T-cell (primary cell): ENCODE data around the gene NEK9. TPM values are rescaled to one million over a fixed set of nuclear protein-coding genes. Genes with fewer than 3 reads are reported as not detected.
A peak's percentile ranks its signal among the peaks of the same experiment; 100 is the strongest.

ENCODE experiments used
- ATAC-seq, 4 experiments: fragments of 200-7000 bp in 3 of 4; fragments of 150-1000 bp in 1 of 4; cut with Tn5 transposase; replicated peaks in 1 of 4; 1 replicate in 3 of 4; 2 replicates in 1 of 4; pipeline ENCODE4 v1.10.0; 2021; ENCODE audit warnings: moderate library complexity in 3 of 4, mild to moderate bottlenecking in 2 of 4, moderate number of reproducible peaks in 1 of 4
- CTCF ChIA-PET, 2 donors: fragments of 300-600 bp; sonication (Branson Sonifier 250); formaldehyde crosslinking; loops; one replicate each; lab custom pipeline; 2022; ENCODE audit warnings: antibody characterized with exemption in 2 of 2; lab: Charles Lee
- POLR2A ChIA-PET, 2 donors: fragments of 300-600 bp; sonication (Branson Sonifier 250); formaldehyde crosslinking; loops; one replicate each; lab custom pipeline; 2022; ENCODE audit warnings: antibody characterized with exemption in 2 of 2; lab: Charles Lee
- DNase-seq, 35 experiments: peaks; one replicate each; pipeline versions ENCODE4 v3.0.0 to v3.0.0-alpha.2; 2013 to 2023
- H3K27ac ChIP-seq: one replicate; pipeline ENCODE4 v1.5.1; 2013; ENCODE audit warnings: low read length
- H3K27me3 ChIP-seq, 2 experiments: replicated peaks in 1 of 2; 1 replicate in 1 of 2; 2 replicates in 1 of 2; pipeline versions ENCODE4 v1.6.1 to v1.7.0; 2013; ENCODE audit warnings: low read length in 1 of 2, mixed read lengths in 1 of 2; ENCODE audit not compliant: control insufficient read depth in 2 of 2, insufficient read depth in 2 of 2; ENCODE audit errors: extremely low read depth in 1 of 2
- H3K36me3 ChIP-seq, 2 donors: 1 replicate in 1 of 2; 2 replicates in 1 of 2; pipeline versions ENCODE4 v1.6.1 to v1.7.0; 2013; ENCODE audit warnings: low read length in 1 of 2; ENCODE audit not compliant: control insufficient read depth in 2 of 2, insufficient read depth in 1 of 2; ENCODE audit errors: extremely low read depth in 1 of 2
- H3K4me1 ChIP-seq, 2 experiments: 1 replicate in 1 of 2; 2 replicates in 1 of 2; pipeline versions ENCODE4 v1.6.1 to v1.7.0; 2013; ENCODE audit warnings: low read length in 2 of 2, mixed read lengths in 1 of 2; ENCODE audit not compliant: insufficient read depth in 2 of 2, control insufficient read depth in 1 of 2; ENCODE audit errors: extremely low read depth in 1 of 2
- H3K4me3 ChIP-seq, 2 donors: 1 replicate in 1 of 2; 2 replicates in 1 of 2; pipeline versions ENCODE4 v1.5.1 to v1.7.0; 2013; ENCODE audit warnings: mild to moderate bottlenecking in 2 of 2, low read length in 1 of 2, moderate library complexity in 1 of 2; ENCODE audit not compliant: control insufficient read depth in 1 of 2; ENCODE audit errors: extremely low read depth in 1 of 2
- H3K9me3 ChIP-seq: 2 replicates; pipeline ENCODE4 v1.7.0; 2013
- H3K27ac Mint-ChIP-seq, 2 donors: one replicate each; pipeline ENCODE4 v1.8.0; 2020 to 2021; ENCODE audit warnings: mild to moderate bottlenecking in 2 of 2, mixed read lengths in 2 of 2
- H3K27me3 Mint-ChIP-seq, 2 donors: one replicate each; pipeline ENCODE4 v1.8.0; 2021 to 2022; ENCODE audit warnings: mixed read lengths in 2 of 2
- H3K36me3 Mint-ChIP-seq: one replicate; pipeline ENCODE4 v1.8.0; 2021; ENCODE audit warnings: mixed read lengths
- H3K4me1 Mint-ChIP-seq, 3 donors: one replicate each; pipeline ENCODE4 v1.8.0; 2020 to 2022; ENCODE audit warnings: mixed read lengths in 3 of 3, mild to moderate bottlenecking in 1 of 3
- H3K4me3 Mint-ChIP-seq, 3 donors: one replicate each; pipeline ENCODE4 v1.8.0; 2020 to 2022; ENCODE audit warnings: mild to moderate bottlenecking in 3 of 3, mixed read lengths in 3 of 3, moderate library complexity in 3 of 3
- H3K9me3 Mint-ChIP-seq, 3 donors: one replicate each; pipeline ENCODE4 v1.8.0; 2020 to 2022; ENCODE audit warnings: mixed read lengths in 3 of 3
- WGBS: methylation state at CpG from one replicate; pipeline ENCODE4 v1.1.5; 2013; ENCODE audit warnings: missing lambda C conversion rate; ENCODE audit not compliant: insufficient coverage; 5-methylcytosine and 5-hydroxymethylcytosine counted together
- total RNA-seq, 35 experiments: library from RNA in 6 of 35; stranded (reverse) in 6 of 35; fragments of 120-200 nt in 1 of 35; gene quantifications; one replicate each; pipeline versions ENCODE4 v1.2.1 to v1.2.4 and lab custom pipeline; 2013 to 2026

The NEK9 gene
- total RNA-seq, 5 donors from 2014 or later (not counting 1 experiment from before 2014, with no cell fraction given): 78.9 to 121 (median 117) TPM

- POLR2A ChIA-PET: interaction anchor here (0.6 to 1.4 kb wide), 4 partner anchors 13 to 1554 kb away, joined by 3 to 6 read pairs (median 3); no protein-coding TSS in a partner anchor
- no peak for ATAC-seq
- WGBS: 100% methylated on average over 1 of the region's 3 CpGs
Measured at GRCh38 chr14:75049731-75050201, 77.1 kb downstream of the NEK9 start.

GRCh38 chr14:75049136-75049535 is 77.7 kb downstream of the NEK9 start:
- no peak for ATAC-seq
- H3K4me3 ChIP-seq: no peak overlapping the region
- H3K27me3 Mint-ChIP-seq: no peaks in the 10 kb centered on the region

More at GRCh38 chr14:75049731-75050201, 77.1 kb downstream of the NEK9 start:
- no peaks in the 10 kb centered on the region for H3K36me3 ChIP-seq
- H3K27me3 Mint-ChIP-seq: no peaks in the 10 kb centered on the region
- DNase-seq: no peak
- H3K9me3 ChIP-seq: peaks cover 2% of the 10 kb centered on the region
- peaks cover 56 to 63% (median 59%) of the 10 kb centered on the region in 3 donors for H3K4me1 Mint-ChIP-seq
- H3K27ac Mint-ChIP-seq: peak overlapping the region in 1 of 2 donors; percentile 14
- no peak overlapping the region for H3K27ac ChIP-seq
- H3K36me3 Mint-ChIP-seq: peaks cover 18% of the 10 kb centered on the region
- no peaks in the 10 kb centered on the region for H3K9me3 Mint-ChIP-seq
- peak overlapping the region; percentile 92 to 93 (median 92) for H3K4me3 Mint-ChIP-seq
- CTCF ChIA-PET: no interaction called here
- no peaks in the 10 kb centered on the region for H3K27me3 ChIP-seq
- H3K4me1 ChIP-seq: peaks cover 2 to 17% of the 10 kb centered on the region in 2 experiments
- H3K4me3 ChIP-seq: no peak overlapping the region

GRCh38 chr14:75048101-75048500 is 78.7 kb downstream of the NEK9 start:
- no peak overlapping the region for H3K27ac Mint-ChIP-seq
- no peak overlapping the region for H3K4me3 Mint-ChIP-seq
- H3K36me3 Mint-ChIP-seq: peaks cover 23% of the 10 kb centered on the region
- H3K27ac ChIP-seq: no peak overlapping the region
- no peak overlapping the region for H3K4me3 ChIP-seq
- ATAC-seq: no peak
- peaks cover 2 to 17% of the 10 kb centered on the region in 2 experiments for H3K4me1 ChIP-seq
- no peak for DNase-seq
- no peaks in the 10 kb centered on the region for H3K9me3 Mint-ChIP-seq
- H3K27me3 Mint-ChIP-seq: no peaks in the 10 kb centered on the region
- CTCF ChIA-PET: no interaction called here
- POLR2A ChIA-PET: interaction anchor here (0.6 to 1.1 kb wide), 3 partner anchors 16 to 79 kb away, joined by 3 to 6 read pairs (median 3); partner anchors contain the start of gene ACYP1 (in 2 of the 2)
- H3K36me3 ChIP-seq: peaks cover 0 to 3% of the 10 kb centered on the region in 2 donors
- WGBS: 83% methylated on average over 1 of the region's 2 CpGs
- H3K27me3 ChIP-seq: no peaks in the 10 kb centered on the region
- H3K9me3 ChIP-seq: peaks cover 2% of the 10 kb centered on the region
- peaks cover 64 to 70% (median 68%) of the 10 kb centered on the region in 3 donors for H3K4me1 Mint-ChIP-seq

More at GRCh38 chr14:75049136-75049535, 77.7 kb downstream of the NEK9 start:
- DNase-seq: no peak
- Mint-ChIP-seq H3K9me3 (no peaks in the 10 kb centered on the region), H3K4me3 (no peak overlapping the region), H3K4me1 (peaks cover 62 to 70% (median 65%) of the 10 kb centered on the region in 3 donors), H3K36me3 (peaks cover 18% of the 10 kb centered on the region), H3K27ac (no peak overlapping the region)
- H3K4me1 ChIP-seq: peaks cover 2 to 17% of the 10 kb centered on the region in 2 experiments
- H3K27me3 ChIP-seq: no peaks in the 10 kb centered on the region
- ChIA-PET POLR2A (interaction anchor here (0.6 to 1.4 kb wide), 3 partner anchors 13 to 15 kb away, joined by 3 to 6 read pairs (median 6); partner anchors contain the start of gene ACYP1 (in 1 of the 2)), CTCF (interaction anchor here (0.5 to 0.6 kb wide), 2 partner anchors 13 to 246 kb away, joined by 3 to 9 read pairs; no protein-coding TSS in a partner anchor)
- H3K9me3 ChIP-seq: peaks cover 2% of the 10 kb centered on the region
- 97% methylated on average over 4 of the region's 5 CpGs for WGBS
- H3K27ac ChIP-seq: no peak overlapping the region
- H3K36me3 ChIP-seq: no peaks in the 10 kb centered on the region

GRCh38 chr14:75047506-75047905 is 79.3 kb downstream of the NEK9 start:
- Histone ChIP-seq H3K4me1 (peaks cover 2 to 17% of the 10 kb centered on the region in 2 experiments), H3K27me3 (no peaks in the 10 kb centered on the region), H3K27ac (no peak overlapping the region), H3K4me3 (no peak overlapping the region), H3K36me3 (peaks cover 0 to 6% of the 10 kb centered on the region in 2 donors), H3K9me3 (peaks cover 2% of the 10 kb centered on the region)
- peaks cover 64 to 70% (median 68%) of the 10 kb centered on the region in 3 donors for H3K4me1 Mint-ChIP-seq
- ChIA-PET POLR2A (no interaction called here), CTCF (no interaction called here)
- H3K36me3 Mint-ChIP-seq: peaks cover 23% of the 10 kb centered on the region
- no CpG with 5 or more reads among the region's 4 CpGs for WGBS
- no peaks in the 10 kb centered on the region for H3K9me3 Mint-ChIP-seq
- DNase-seq (no peak), ATAC-seq (no peak)
- no peak overlapping the region for H3K27ac Mint-ChIP-seq
- H3K4me3 Mint-ChIP-seq: no peak overlapping the region
- H3K27me3 Mint-ChIP-seq: no peaks in the 10 kb centered on the region

GRCh38 chr14:75046899-75047298 is 79.9 kb downstream of the NEK9 start:
- POLR2A ChIA-PET: interaction anchor here in 1 of 2 donors (0.6 kb wide), 1 partner anchor 105 kb away, joined by 4 read pairs; no protein-coding TSS in a partner anchor
- H3K27ac ChIP-seq: no peak overlapping the region
- no CpG with 5 or more reads among the region's 3 CpGs for WGBS
- H3K4me3 ChIP-seq: no peak overlapping the region
- peaks cover 2 to 17% of the 10 kb centered on the region in 2 experiments for H3K4me1 ChIP-seq
- ATAC-seq (no peak), DNase-seq (no peak)
- H3K27ac Mint-ChIP-seq: no peak overlapping the region
- H3K36me3 Mint-ChIP-seq: peaks cover 26% of the 10 kb centered on the region
- no peaks in the 10 kb centered on the region for H3K27me3 ChIP-seq
- H3K4me1 Mint-ChIP-seq: peaks cover 65 to 70% (median 66%) of the 10 kb centered on the region in 3 donors
- peaks cover 2% of the 10 kb centered on the region for H3K9me3 ChIP-seq
- H3K27me3 Mint-ChIP-seq: no peaks in the 10 kb centered on the region
- CTCF ChIA-PET: no interaction called here
- H3K36me3 ChIP-seq: peaks cover 0 to 9% of the 10 kb centered on the region in 2 donors
- H3K4me3 Mint-ChIP-seq: no peak overlapping the region
- no peaks in the 10 kb centered on the region for H3K9me3 Mint-ChIP-seq

GRCh38 chr14:75046275-75046674 is 80.6 kb downstream of the NEK9 start:
- no peak overlapping the region for H3K27ac ChIP-seq
- H3K9me3 Mint-ChIP-seq: no peaks in the 10 kb centered on the region
- H3K4me1 Mint-ChIP-seq: peaks cover 60 to 65% (median 65%) of the 10 kb centered on the region in 3 donors
- peaks cover under 1 to 11% of the 10 kb centered on the region in 2 donors for H3K36me3 ChIP-seq
- CTCF ChIA-PET: no interaction called here
- no peak overlapping the region for H3K27ac Mint-ChIP-seq
- H3K4me1 ChIP-seq: peaks cover 2 to 13% of the 10 kb centered on the region in 2 experiments
- POLR2A ChIA-PET: no interaction called here
- H3K4me3 Mint-ChIP-seq: no peak overlapping the region
- peaks cover 2% of the 10 kb centered on the region for H3K9me3 ChIP-seq
- no peak for DNase-seq
- no peak for ATAC-seq
- H3K36me3 Mint-ChIP-seq: peaks cover 27% of the 10 kb centered on the region
- no peaks in the 10 kb centered on the region for H3K27me3 ChIP-seq
- WGBS: 100% methylated on average over 3 of the region's 5 CpGs
- H3K4me3 ChIP-seq: no peak overlapping the region
- H3K27me3 Mint-ChIP-seq: no peaks in the 10 kb centered on the region
